HG02759 (cell line): ENCODE data around the gene APBA1.

Source experiments
- ATAC-seq: cut with Tn5 transposase; IDR thresholded peaks from one replicate; pipeline ENCODE4 v1.9.1; 2021; ENCODE audit warnings: mild to moderate bottlenecking, moderate library complexity; ENCODE audit not compliant: unreplicated experiment

APBA1 gene

GRCh38 chr9:69658987-69659675 lies 13.0 kb downstream of the APBA1 start:
- no peak for ATAC-seq

GRCh38 chr9:69657269-69657668 lies 14.9 kb downstream of the APBA1 start:
- ATAC-seq: no peak

GRCh38 chr9:69655065-69655464 lies 17.1 kb downstream of the APBA1 start:
- no peak for ATAC-seq

- no peak for ATAC-seq
Measured at GRCh38 chr9:69653261-69653660, 18.9 kb downstream of the APBA1 start.

GRCh38 chr9:69649566-69650250 lies 22.5 kb downstream of the APBA1 start:
- ATAC-seq: no peak

- no peak for ATAC-seq
Measured at GRCh38 chr9:69647804-69648203, 24.4 kb downstream of the APBA1 start.

GRCh38 chr9:69646810-69647209 lies 25.4 kb downstream of the APBA1 start:
- no peak for ATAC-seq

- no peak for ATAC-seq
Measured at GRCh38 chr9:69645488-69645887, 26.7 kb downstream of the APBA1 start.

- no peak for ATAC-seq
Measured at GRCh38 chr9:69643098-69643497, 29.1 kb downstream of the APBA1 start.

- ATAC-seq: no peak
Measured at GRCh38 chr9:69637817-69638200, 34.4 kb downstream of the APBA1 start.

- no peak for ATAC-seq
Measured at GRCh38 chr9:69637193-69637816, 34.9 kb downstream of the APBA1 start.

- ATAC-seq: peak; percentile 45
Measured at GRCh38 chr9:69633716-69634115, 38.5 kb downstream of the APBA1 start.

GRCh38 chr9:69632768-69633167 lies 39.4 kb downstream of the APBA1 start:
- ATAC-seq: no peak

GRCh38 chr9:69627281-69627680 lies 44.9 kb downstream of the APBA1 start:
- ATAC-seq: no peak

- ATAC-seq: no peak
Measured at GRCh38 chr9:69623276-69623675, 48.9 kb downstream of the APBA1 start.

GRCh38 chr9:69622676-69623075 lies 49.5 kb downstream of the APBA1 start:
- no peak for ATAC-seq

GRCh38 chr9:69621730-69622460 lies 50.3 kb downstream of the APBA1 start:
- ATAC-seq: no peak

GRCh38 chr9:69620731-69621130 lies 51.4 kb downstream of the APBA1 start:
- no peak for ATAC-seq

- ATAC-seq: no peak
Measured at GRCh38 chr9:69619233-69619632, 52.9 kb downstream of the APBA1 start.

GRCh38 chr9:69617006-69617405 lies 55.2 kb downstream of the APBA1 start:
- ATAC-seq: no peak

GRCh38 chr9:69615880-69616279 lies 56.3 kb downstream of the APBA1 start:
- no peak for ATAC-seq

GRCh38 chr9:69611221-69611620 lies 61.0 kb downstream of the APBA1 start:
- no peak for ATAC-seq
